Smooth muscle cell (in vitro differentiated cells): ENCODE data around the gene RASSF3. TPM values are rescaled to one million over a fixed set of nuclear protein-coding genes. Genes with fewer than 3 reads are reported as not detected.

Source experiments
- DNase-seq: peaks from one replicate; lab custom pipeline; 2025; ENCODE audit not compliant: unreplicated experiment; lab: John Stamatoyannopoulos, UW
- H2AFZ ChIP-seq: fragments of 200-600 bp; sonication (generic); 2 replicates; pipeline ENCODE4 v1.6.0; 2016; ENCODE audit warnings: antibody characterized with exemption, low read depth, mild to moderate bottlenecking
- H3F3A ChIP-seq: fragments of 200-600 bp; sonication (generic); 2 replicates; pipeline ENCODE4 v1.6.0; 2017; ENCODE audit warnings: antibody characterized with exemption, low read depth
- H3K27ac ChIP-seq: fragments of 200-600 bp; sonication (generic); 2 replicates; pipeline ENCODE4 v1.5.1; 2016; ENCODE audit warnings: low read depth, mild to moderate bottlenecking
- H3K27me3 ChIP-seq: fragments of 200-600 bp; sonication (generic); 2 replicates; pipeline ENCODE4 v1.6.1; 2016; ENCODE audit warnings: low read depth, mild to moderate bottlenecking
- H3K36me3 ChIP-seq: fragments of 200-600 bp; sonication (generic); 2 replicates; pipeline ENCODE4 v1.5.1; 2016; ENCODE audit warnings: low read depth
- H3K4me1 ChIP-seq: fragments of 200-600 bp; sonication (generic); 2 replicates; pipeline ENCODE4 v1.5.1; 2016; ENCODE audit warnings: low read depth
- H3K4me2 ChIP-seq: fragments of 200-600 bp; sonication (generic); 2 replicates; pipeline ENCODE4 v1.6.0; 2016; ENCODE audit warnings: mild to moderate bottlenecking
- H3K4me3 ChIP-seq: fragments of 200-600 bp; sonication (generic); 2 replicates; pipeline ENCODE4 v1.5.1; 2016; ENCODE audit warnings: mild to moderate bottlenecking
- H3K79me2 ChIP-seq: fragments of 200-600 bp; sonication (generic); 2 replicates; pipeline ENCODE4 v1.6.0; 2016; ENCODE audit warnings: low read depth, mild to moderate bottlenecking
- H3K9ac ChIP-seq: fragments of 200-600 bp; sonication (generic); 2 replicates; pipeline ENCODE4 v1.6.0; 2016; ENCODE audit warnings: low read depth
- H3K9me3 ChIP-seq: fragments of 200-600 bp; sonication (generic); replicated peaks from 2 replicates; pipeline ENCODE4 v1.5.1; 2016; ENCODE audit warnings: low read depth
- H4K20me1 ChIP-seq: fragments of 200-600 bp; sonication (generic); 2 replicates; pipeline ENCODE4 v1.6.0; 2016; ENCODE audit warnings: low read depth
- WGBS: methylation state at CpG from one replicate; pipeline ENCODE4 v1.1.7; 2016; ENCODE audit warnings: low lambda C conversion rate; 5-methylcytosine and 5-hydroxymethylcytosine counted together
- polyA plus RNA-seq: library from polyadenylated mRNA; unstranded; fragments of >200 nt; fragmentation: Nextera tagmentation; extraction: Ambion mirVana; gene quantifications from 2 replicates; pipeline ENCODE4 v1.2.1, GENCODE V29; 2016
- total RNA-seq: library from RNA; depleted of rRNA; stranded (reverse); fragments of >200 nt; gene quantifications from 2 replicates; pipeline ENCODE4 v1.2.3, GENCODE V29; 2014
- TF ChIP-seq, protein P1 (sequence below): fragments of 200-600 bp; sonication (generic); IDR thresholded peaks from 2 replicates; pipeline ENCODE4 v1.5.1; 2017; ENCODE audit warnings: borderline replicate concordance, mild to moderate bottlenecking, antibody characterized with exemption; ENCODE audit not compliant: insufficient read depth, poor library complexity, severe bottlenecking

RASSF3 gene
- total and polyA plus RNA-seq, 2 experiments from 2014 or later, result 1.2 to 5.6 TPM

DNA sequence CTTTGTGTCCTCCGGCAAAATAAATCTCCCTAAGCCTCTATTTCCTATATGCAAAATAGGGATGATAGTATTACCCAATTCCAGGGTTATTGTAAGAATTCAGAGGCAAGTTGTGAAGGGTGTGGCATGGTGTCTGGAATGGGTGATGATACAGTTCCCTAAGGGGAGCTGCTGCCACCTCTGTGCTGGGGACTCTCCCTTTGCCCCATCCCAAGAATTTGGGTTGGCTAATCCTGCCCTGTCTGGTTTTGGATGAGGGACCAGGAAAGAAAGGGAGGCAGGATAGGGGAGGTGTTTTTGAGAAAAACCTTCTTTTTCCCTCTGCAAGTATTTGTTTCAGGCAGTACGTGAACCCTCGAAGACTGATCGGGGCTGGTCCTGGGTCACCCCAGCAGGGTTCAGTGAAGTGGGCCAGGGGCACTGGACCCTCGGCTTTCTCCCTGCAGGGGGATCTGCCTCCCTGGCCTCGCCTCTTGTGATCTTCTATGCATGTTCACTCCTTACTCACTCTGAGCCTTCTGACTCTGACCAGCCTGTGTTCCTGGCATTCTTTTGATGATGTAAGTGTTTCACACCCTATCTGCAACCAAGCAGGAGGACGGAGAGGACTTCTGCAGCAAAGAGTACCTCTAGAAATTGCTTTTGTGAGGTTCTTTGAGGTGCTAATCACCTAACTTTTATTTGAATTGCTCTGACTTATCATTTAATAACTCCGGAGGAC is 60.8 kb downstream of the RASSF3 start:
- Histone ChIP-seq H4K20me1 (no peaks in the 10 kb centered on the region), H3K27ac (no peak overlapping the region), H2AFZ (no peak overlapping the region), H3K27me3 (no peaks in the 10 kb centered on the region), H3K9me3 (no peaks in the 10 kb centered on the region), H3K79me2 (peaks cover 11% of the 10 kb centered on the region), H3F3A (no peaks in the 10 kb centered on the region), H3K4me3 (no peak overlapping the region), H3K9ac (no peak overlapping the region), H3K4me2 (peak overlapping the region; percentile 20), H3K4me1 (peaks cover 15% of the 10 kb centered on the region), H3K36me3 (no peaks in the 10 kb centered on the region)
- 44% methylated on average over 8 of the region's 8 CpGs for WGBS
- DNase-seq, result no peak
- TF ChIP-seq, protein P1, sequence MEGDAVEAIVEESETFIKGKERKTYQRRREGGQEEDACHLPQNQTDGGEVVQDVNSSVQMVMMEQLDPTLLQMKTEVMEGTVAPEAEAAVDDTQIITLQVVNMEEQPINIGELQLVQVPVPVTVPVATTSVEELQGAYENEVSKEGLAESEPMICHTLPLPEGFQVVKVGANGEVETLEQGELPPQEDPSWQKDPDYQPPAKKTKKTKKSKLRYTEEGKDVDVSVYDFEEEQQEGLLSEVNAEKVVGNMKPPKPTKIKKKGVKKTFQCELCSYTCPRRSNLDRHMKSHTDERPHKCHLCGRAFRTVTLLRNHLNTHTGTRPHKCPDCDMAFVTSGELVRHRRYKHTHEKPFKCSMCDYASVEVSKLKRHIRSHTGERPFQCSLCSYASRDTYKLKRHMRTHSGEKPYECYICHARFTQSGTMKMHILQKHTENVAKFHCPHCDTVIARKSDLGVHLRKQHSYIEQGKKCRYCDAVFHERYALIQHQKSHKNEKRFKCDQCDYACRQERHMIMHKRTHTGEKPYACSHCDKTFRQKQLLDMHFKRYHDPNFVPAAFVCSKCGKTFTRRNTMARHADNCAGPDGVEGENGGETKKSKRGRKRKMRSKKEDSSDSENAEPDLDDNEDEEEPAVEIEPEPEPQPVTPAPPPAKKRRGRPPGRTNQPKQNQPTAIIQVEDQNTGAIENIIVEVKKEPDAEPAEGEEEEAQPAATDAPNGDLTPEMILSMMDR, result no peak

DNA sequence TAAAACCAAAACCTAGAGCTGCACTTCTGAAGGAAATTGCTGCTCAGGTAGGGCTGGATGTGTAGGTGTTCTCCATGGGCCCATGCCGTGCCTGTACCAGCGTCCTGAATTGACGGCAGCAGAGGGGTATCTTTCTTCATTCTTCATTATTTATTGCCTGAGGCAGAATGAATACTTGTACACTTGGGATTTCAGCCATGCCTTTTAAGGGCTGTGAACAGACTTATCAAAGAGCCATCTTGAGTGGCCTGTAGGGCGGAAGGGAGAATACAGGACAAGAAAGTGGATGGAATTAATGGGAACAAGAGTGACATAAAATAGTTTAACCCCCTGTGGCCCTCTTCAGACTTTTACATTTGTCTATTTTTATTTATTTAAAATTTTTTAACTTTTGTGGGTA is 61.4 kb downstream of the RASSF3 start:
- no peaks in the 10 kb centered on the region for H3K9me3 ChIP-seq
- H2AFZ ChIP-seq, result no peak overlapping the region
- H3F3A ChIP-seq, result no peaks in the 10 kb centered on the region
- H3K79me2 ChIP-seq, result peaks cover 9% of the 10 kb centered on the region
- peaks cover 15% of the 10 kb centered on the region for H3K4me1 ChIP-seq
- H3K27ac ChIP-seq, result no peak overlapping the region
- no peaks in the 10 kb centered on the region for H3K27me3 ChIP-seq
- no peak overlapping the region for H3K9ac ChIP-seq
- no peak overlapping the region for H3K4me2 ChIP-seq
- H4K20me1 ChIP-seq, result no peaks in the 10 kb centered on the region
- no peak overlapping the region for H3K4me3 ChIP-seq
- TF ChIP-seq, protein P1, result no peak
- DNase-seq, result no peak
- no peaks in the 10 kb centered on the region for H3K36me3 ChIP-seq
- WGBS, result 63% methylated on average over 4 of the region's 4 CpGs

DNA sequence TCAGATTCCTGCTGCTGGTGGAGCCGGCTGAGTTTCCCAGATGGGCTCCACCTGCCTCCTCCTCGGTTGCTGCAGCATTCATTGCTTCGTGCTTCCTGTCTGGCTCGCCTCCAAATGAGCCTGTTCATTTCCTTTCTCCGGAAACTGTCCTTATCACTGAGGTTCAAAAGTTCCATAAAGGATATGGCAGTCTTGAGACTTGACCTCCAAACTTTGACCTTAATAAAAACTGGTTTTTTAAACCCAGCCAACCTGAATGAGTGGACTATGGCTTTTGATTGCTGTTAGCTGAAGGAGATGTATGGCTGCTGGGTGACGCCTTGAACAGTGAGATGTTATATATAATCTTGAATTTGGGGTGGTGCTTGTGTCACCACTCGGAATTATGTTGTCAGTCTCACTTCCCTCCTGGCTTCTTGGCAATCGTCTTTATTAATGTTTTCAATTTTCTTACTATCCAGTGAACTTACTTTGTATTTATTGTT is 62.7 kb downstream of the RASSF3 start:
- 44% methylated on average over 8 of the region's 8 CpGs for WGBS
- Histone ChIP-seq H4K20me1 (no peaks in the 10 kb centered on the region), H3K27me3 (no peaks in the 10 kb centered on the region), H3K4me2 (peak overlapping the region; percentile 29), H3K36me3 (no peaks in the 10 kb centered on the region), H3K9ac (no peak overlapping the region), H3K4me3 (no peak overlapping the region), H3K27ac (no peak overlapping the region), H3K4me1 (peaks cover 15% of the 10 kb centered on the region), H3K9me3 (no peaks in the 10 kb centered on the region), H3K79me2 (no peaks in the 10 kb centered on the region), H2AFZ (peak overlapping the region; percentile 16), H3F3A (no peaks in the 10 kb centered on the region)
- DNase-seq, result no peak
- TF ChIP-seq, protein P1, result no peak
